Stimulated activated CD4-positive, alpha-beta T cell treated with anti-CD3 and anti-CD28 coated beads, Interleukin-2, amount 100 ng/mL, for 4 hours (primary cell): ENCODE results near the gene LCN10.

Source experiments
- DNase-seq: peaks from one replicate; pipeline ENCODE4 v3.0.0-alpha.2; 2020; ENCODE audit warnings: low read depth

LCN10 gene

DNA sequence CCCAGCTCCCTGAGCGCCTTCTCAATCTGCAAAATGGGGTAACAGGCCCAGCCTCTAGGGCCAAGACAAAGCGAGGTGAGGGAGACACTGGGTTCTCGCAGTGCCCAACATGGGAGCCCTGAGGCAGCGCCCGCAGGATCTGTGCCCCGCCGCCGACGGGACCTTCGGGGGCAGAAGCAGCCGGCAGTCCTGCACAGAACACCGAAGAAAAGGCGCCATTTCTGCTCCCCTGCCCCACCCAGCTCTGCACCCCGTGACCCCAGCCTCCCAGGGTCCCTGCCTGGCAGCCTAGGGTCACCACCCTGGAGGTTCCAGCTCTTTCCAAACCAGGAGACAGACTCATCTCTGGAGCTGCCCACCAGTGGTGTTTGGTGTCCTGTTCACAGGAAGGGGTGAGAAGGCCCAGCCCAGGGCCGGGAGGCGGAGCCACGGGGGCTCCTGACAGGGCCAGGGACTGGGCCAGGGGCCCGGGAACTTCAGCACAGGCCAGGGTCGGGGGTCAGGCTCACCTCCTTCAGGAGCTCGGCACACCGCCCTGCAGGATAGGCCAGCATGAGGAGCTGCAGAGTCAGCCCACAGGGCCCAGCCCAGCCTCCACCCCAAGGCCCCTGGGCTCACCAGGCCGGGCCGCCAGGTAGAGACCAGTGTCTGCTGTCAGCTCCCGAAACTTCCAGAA, 12.0 kb upstream of the LCN10 start:
- no peak for DNase-seq

DNA sequence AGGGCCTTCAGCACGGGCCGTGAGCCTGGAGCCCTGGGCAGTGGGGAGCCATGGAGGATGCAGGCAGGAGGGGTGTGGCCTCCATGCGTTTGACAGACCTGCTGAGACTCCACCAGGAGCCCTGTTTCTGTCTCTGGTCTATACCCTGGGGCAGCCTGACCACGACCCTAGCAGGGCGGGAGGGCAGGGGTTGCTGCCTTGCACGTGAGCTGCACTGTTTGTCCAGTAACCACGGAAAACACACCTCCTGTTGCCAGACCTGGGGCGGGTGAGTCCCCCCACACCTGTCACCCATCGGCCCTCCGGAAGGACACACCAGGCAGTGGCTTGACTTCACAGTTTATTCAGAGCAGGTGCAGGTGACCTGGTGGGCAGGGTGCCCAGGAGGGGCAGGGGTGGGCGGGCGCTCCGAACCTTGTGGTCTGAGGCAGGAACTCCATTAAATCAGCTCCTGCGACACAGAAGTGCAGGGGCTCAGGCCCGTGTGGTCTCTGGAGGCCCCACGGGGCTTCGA, 11.4 kb upstream of the LCN10 start:
- no peak for DNase-seq

DNA sequence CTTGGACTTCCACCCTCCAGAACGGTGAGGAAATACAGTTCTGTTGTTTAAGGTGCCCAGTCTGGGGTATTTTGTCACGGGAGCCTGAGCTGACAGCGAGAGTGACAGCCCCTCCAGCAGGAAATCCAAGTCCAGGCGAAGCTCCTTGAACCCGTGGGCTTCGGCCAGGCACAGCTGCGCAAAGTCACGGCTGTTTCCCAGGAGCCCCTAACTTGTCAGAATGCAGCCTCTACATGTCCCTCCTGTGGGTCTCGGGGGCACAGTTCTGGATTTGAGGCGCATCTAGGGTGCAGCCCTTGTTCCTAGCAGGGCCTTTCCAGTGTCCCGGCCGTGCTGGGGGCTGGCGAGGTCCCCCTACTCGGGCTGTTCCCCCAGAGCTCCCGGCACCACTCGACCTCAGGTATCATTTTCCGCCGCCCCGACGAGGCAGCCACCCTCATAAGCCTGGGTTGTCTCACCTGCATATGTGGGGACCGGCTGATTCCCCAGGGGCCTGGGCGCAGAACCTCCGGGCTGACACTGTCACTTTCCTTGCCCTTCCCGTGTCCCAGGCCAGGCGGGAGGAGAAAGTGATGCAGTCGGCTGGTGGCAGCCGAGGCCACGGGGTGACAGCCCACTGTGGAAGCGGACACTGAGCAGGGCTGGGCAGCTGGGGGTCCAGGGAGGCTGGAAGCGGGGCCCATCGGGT, 10.8 kb upstream of the LCN10 start:
- no peak for DNase-seq

DNA sequence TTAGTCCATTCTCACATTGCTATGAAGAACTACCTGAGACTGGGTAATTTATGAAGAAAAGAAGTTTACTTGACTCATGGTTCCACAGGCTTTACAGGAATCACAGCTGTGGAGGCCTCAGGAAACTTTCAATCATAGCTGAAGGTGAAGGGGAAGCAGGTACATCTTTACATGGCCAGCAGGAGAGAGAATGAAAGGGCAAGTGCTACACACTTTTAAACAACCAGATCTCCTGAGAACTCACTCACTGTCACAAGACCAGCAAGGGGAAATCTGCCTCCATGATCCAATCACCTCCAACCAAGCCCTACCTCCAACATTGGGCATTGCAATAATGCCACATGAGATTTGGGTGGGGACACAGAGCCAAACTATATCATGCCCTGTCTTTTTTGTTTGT, 9.1 kb upstream of the LCN10 start:
- no peak for DNase-seq

DNA sequence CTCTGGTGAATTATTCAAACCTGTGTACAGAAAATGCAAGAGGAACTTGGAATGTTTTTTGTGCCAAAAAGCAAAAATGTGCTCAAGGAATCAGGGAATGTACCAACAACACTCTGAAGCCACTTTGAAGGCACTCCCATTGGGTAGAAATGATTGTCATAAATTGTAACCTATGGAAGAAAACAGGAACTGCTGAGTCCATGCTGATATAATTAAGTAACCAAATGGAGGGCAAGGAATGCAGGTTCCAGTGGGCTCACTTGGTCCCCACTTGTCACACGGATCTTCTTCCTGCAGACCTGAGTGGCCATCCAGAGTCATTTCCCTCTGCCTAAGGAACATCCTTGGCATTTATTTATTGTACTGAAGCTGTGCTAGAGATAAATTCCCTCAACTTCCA, 8.5 kb upstream of the LCN10 start:
- DNase-seq = no peak

DNA sequence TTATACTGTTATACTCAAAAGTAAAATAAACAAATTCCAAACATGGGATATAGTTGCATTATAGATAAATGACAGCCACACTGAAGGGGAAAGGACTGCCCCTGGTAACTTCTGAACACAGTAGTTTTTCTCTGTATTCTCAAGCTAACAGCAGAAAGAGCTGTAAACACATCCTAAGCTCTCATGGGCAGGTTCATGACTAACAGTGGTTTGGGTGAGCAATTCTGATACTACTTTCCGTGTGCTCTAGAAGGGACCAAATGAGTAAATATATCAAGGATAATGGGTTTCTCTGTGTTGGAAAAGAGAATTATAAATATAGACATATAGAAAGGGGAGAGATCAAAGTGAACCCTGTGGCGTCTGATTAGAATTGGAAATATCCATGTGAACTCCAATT, 7.8 kb upstream of the LCN10 start:
- DNase-seq = no peak

DNA sequence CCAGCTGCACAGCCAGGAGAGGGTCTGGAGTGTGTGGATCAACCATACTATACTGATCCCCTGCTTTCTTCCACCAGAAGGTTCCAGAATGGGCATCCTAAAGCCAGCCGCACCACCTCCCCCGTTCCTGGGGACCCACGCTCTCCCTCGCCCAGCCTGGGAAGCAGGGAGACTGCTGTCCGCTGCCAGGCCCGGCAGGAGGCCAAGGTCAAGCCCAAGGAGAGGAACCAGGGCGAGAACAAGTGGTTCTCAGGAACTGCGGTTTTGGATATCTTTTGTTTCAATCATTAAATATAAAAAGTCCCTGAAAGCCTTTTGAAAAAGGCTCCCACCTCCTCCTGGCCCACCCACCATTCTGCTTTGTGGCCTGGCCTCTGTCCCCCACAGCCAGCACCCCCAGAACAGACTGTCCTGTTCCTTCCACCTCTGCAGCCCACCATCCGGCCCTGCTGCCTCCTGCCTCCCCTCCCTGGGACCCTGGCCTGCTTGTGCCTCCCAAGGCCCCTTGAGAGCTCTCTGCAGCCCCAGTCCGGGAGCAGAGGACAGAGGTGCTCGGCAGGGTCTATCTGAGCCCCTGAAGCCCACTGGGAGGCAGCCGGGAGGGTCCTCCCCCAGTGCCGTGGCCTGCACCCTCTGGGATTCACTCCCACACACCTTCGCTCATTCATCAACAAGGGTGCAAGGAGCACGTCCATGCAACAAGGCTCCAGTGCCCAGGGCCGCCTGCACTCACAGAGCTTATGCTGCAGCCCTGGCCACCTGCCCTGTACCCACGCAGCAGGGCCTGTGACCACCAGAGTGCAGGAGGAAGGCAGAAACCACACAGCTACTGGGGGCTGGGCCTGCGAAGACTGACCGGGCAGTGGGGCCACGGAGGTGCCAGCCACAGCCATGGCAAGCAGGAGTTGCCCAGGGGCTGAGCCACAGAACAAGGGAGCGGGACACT, 6.2 kb upstream of the LCN10 start:
- no peak for DNase-seq

DNA sequence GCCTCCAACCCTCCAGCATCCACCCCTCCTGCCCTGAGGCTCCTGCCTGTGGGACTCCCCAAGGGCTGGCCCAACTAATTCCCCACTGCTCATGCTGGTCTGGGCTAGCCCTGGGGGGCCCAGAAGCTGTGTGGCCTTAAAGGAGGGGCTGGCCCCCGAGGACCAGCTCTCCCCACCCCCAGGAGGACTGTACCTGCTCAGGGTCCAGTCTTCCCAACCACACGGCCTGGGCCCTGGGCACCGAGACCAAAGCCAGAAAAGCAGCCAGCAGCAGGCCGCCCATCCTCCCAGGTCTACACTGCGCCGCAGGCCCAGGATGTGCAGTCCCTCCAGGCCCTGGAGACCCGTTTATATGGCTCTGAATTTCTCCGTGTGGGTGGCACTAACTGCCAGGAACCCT, 5.5 kb upstream of the LCN10 start, which contains the start of gene LCN6:
Gene LCN6 (minus strand): TSS at position 325 of the 400 bp plus-strand sequence. CDS start 42 bp downstream, at position 283.
- no peak for DNase-seq

DNA sequence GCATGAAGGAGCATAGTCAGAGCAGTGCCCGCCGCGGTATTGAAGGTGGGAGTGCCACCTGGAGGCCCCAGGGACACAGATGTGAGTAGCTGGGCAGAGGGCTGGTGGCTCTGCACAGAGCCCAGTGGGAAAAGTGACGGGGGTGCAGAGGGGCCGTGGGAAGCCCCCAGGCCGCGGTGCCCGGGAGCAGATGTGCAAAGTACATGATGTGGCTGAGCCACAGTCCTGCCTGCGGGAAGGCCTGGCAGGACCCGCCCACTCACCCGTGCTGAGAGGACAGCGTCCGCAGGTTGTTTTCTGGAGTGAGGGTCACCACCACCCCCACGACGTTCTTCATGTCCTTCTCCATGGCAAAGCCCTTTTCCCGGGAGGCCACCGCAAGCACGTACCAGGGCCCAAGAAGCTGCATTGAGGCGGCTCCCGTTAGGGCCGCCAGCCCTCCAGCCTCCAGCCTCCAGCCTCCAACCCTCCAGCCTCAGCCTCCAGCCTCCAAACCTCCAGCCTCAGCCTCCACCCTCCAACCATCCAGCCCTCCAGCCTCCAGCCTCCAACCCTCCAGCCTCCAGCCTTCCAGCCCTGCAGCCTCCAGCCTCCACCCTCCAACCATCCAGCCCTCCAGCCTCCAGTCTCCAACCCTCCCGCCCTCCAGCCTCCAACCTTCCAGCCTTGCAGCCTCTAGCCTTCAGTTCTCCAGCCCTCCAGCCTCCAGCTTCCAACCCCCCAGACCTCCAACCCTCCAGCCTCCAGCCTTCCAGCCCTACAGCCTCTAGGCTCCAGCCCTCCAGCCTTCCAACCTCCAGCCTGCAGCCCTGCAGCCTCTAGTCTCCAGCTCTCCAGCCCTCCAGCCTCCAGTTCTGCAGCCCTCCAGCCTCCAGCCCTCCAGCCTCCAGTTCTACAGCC, 4.7 kb upstream of the LCN10 start:
- no peak for DNase-seq

DNA sequence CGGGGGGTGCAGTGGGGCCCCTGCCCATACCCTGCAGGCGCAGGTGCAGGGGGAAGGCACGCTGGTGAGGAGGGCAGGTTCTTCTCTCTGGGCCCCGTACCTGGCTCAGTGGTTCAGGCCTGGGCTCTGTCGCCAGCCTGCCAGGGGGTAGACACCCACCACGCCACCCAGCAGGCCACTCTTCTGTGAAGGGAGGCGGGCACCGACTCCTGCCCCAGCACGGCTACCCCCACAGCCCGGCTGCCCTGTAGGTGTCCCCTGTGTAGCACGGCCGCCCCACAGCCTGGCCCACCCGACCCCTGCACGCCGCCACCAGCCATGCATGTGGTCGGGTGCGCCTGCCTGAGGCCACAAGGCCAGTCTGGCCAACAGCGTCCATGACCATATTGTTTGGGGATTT, 3.9 kb upstream of the LCN10 start:
- DNase-seq = no peak

DNA sequence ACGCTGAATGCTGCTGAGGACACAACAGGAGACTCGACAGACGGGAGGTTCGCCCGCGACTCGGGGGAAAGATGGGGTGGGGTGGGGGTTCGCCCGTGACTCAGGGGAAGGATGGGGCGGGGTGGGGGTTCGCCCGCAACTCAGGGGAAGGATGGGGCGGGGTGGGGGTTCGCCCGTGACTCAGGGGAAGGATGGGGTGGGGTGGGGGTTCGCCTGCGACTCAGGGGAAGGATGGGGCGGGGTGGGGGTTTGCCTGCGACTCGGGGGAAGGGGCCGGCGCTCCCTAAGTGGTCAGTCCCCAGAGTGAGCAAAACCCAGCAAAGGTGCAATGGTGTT, 3.4 kb upstream of the LCN10 start:
- DNase-seq = no peak

DNA sequence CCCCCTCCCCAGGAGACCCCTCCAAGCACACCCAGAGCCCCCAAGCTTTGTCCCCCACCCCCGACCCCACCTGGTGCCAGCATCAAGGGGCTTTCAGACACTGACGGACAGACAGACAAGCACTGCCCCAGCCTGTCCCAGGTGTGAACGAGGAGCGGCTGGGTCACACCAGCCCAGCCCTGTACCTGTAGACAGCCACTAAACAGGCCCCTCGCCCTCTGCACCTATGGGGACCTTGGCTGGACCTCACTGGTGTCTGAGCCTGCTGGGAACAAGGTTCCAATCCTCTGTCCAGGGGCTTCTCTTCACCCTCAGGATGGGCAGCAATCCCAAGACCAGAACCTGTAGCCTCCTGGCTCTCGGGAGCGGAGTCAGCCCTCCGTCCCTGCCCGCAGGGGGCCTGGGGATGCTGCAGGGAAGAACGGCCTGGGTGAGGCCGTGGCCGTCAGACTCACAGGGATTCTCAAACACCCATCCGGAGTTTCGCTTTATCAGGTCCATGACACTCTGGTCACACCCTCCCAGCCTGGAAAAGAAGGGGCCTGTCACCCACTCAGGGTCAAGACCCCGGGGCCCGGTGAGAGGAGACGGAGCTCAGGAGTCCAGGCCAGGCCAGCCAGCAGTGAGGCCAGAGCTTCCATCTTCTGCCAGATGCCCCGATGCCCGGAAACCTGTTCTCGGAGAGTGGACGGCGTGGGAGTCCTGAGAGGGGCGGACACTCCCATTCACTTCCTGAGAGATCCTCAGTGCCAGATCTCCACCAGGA, 2.8 kb upstream of the LCN10 start:
- no peak for DNase-seq

DNA sequence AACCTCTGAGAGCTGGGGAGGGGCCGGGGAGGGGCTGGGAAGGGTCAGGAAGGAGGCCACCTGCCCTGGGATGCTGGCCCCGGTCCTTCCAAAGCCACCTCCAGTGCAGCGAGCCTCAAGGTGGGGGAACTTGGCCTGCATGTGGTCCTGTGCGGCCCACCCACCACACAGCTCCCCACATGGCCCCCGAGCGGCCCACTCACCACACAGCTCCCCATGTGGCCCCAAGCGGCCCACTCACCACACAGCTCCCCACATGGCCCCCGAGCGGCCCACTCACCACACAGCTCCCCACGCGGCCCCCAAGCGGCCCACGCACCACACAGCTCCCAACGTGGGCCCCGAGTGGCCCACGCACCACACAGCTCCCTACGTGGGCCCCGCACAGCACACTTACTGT, 2.0 kb upstream of the LCN10 start:
- DNase-seq = no peak

DNA sequence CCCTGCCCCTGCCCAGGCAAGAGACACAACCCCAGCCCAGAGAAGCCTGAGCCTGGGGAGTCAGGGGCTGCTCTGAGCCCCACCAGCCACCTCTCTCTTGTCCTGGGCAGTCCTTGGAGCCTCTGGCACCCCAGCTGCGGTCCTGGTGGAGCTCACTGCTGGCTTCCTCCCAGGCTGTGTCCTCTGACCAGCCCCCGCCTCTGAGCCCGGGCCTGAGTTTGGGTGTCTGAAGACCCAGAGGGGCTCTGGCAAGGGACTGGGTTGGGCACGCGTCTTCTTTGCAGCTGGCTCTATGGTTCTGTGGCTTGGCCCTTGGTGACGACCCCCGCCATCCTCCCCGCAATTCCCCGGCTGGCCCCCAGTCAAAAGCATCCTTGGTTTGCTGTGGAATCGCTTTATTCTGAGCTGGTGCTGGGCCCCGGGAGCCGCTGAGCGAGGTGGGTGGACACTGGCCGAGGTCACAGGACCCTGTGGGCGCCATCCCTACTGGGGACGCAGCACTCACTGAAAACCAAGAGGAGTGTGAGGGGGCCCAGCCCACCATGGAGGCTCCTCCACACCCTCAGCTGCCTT, 985 bp upstream of the LCN10 start:
- no peak for DNase-seq

DNA sequence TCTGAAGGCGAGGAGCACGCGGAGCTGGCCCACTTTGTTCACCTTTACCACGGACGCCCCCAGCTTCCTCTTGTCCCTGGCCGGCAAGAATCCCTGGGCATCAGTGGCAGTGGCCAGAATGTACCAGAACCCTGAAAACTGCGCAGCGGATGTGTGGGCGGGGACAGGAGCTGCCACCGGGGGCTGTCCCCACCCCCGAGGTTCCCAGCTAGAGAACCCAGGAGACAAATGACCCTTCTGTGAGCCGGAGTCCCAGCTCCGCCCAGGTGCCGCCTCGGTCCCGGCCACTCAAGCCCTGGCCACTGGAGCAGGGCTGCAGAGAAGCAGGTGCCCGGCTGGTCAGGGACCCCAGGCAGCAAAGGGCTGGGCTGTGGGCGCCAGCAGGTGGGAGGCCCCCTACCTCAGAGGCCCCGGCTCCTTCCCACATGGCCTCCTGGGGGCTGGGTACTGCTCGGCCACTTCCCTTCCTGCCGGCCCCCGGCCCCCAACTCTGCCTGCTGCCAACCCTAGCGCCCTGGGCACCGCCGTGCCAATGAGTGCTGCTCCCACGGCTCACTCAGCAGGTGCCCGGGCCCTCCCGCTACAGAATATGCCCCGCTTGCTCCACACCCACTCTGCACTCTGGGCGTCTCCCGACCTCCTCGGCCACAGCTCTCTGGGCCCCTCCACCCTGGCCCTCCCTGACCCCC, 713 bp downstream of the LCN10 start:
- no peak for DNase-seq

DNA sequence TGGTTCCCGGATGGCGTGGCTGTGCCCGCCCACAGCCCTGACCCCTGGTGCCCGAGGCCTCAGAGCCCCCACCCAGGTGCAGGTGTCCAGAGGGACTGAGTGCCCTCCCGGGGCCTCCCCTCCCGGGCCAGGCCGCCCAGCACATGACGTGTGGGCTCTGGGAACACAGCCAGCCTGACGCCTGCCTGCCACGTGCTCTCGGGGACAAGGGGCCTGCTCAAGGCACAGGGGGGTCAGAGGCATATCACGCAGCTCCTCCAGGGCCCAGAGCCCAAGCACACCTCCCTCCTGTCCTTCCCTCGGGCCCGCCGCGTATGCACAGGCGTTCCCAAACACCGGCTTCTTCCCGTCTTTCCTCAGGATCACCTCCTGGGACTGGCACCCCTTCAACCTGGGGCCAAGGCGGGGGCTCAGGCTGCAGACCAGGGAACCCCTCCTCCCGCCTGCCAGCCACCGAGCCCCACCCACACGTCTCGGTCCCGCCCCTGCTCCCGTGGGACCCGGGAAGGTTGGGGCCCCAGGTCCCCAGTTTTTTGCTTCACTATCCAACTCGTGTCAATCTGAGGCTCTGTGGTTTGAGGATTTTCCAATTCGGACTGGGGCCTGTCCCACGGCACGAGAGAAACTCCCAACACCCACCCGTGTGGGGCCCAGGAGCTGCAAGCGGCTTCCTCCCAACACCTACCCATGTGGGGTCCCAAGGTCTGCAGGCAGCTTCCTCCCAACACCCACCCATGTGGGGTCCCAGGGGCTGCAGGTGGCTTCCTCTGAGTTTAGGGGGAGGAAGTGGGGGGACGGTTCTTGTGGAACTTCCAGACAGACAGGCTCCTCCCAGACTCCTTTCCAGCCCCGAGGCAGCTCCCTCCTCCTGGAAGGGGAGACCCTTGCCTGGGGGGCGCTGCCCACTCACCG, 1.5 kb downstream of the LCN10 start:
- DNase-seq = no peak

DNA sequence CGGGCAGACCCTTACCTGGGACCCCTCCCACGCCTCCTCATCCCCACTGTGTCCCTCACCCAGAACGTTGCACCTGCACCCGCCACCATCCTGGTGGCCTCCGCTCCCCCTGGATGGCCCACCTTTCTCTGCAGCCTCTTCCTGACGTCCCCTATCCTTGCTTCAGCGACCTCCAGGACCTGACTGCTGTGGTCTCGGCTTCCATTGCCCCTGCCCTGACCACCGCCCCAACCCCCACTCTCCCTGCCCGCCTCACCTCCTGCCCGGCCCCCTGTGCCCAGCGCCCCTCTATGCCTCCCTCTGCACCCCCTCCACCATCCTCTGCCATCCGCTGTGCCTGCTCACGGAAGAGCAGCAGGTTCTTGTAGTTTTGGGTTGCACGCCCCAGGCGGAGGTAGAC, 2.2 kb downstream of the LCN10 start:
- no peak for DNase-seq

DNA sequence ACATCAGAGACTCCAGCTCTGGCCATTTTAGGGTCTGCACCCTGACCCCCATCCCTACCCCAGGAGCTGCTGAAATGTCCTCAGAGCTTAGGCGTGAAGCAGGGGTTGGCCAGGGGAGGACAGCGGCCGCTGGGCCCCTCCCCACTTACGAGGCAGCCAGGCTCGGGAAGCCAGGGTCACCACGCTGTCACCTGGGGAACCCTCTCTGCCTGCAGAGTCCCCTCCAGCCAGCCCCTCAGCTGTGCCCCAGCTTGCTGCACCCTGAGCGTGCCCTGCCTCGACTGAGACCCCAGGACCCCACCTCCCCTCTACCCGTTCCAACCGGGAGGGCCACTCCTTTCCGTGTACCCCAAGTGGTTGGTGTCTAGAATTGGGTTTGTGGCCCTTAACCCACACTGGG, 2.7 kb downstream of the LCN10 start:
- no peak for DNase-seq

DNA sequence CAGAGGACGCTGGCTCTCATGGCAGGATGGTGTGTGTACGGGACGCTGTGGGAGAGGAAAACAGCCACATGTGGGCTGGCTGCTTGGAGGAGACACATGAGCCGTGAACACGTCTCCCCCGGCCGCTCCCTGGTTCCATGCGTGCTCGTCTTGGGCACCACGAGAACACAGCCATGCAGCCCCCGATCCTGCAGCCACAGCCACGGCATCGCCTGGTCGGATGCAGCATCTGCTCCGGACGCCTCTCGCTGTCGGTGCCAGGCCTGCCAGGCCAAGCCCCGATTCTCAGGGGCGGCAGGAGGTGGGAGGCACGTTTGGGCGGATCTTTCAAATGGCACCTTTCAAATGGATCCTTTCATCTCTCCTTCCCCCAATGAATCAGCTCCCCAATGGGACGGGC, 3.2 kb downstream of the LCN10 start:
- DNase-seq = no peak
